Stimulated activated CD8-positive, alpha-beta memory T cell treated with anti-CD3 and anti-CD28 coated beads, Interleukin-15, amount 100 ng/mL, for 4 hours (primary cell): ENCODE measurements around the gene WDR74.

Experiments
- DNase-seq, 2 donors: peaks; one replicate each; pipeline ENCODE4 v3.0.0-alpha.2; 2020; ENCODE audit warnings: low read depth in 2 of 2

The WDR74 gene

DNA sequence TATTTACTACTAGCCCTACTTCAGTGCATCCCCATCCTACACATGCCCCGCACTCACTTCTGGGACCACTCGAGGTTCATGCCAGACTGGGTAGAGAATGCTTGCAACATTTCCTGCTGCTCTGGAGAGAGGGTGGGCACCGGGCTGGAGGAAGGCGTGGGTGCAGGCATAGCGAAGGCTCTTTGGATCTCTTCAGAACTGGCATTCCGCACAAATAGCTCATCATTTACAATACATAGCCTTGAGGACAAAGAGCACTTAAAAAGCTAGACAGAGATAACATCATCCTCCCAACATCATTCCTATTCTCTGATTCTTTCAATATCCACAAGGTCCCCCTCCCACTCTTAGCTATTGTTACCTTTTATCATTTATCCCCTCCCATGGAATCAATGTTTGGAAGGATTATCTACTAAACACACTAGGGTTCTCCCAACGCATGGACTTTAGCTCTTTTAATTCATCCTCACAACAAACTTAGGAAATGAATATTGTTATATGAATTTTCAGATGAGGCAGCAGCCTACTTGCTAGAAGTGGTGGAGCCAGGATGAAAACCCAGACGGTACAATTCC lies 45.1 kb downstream of the WDR74 start:
- DNase-seq, result no peak

DNA sequence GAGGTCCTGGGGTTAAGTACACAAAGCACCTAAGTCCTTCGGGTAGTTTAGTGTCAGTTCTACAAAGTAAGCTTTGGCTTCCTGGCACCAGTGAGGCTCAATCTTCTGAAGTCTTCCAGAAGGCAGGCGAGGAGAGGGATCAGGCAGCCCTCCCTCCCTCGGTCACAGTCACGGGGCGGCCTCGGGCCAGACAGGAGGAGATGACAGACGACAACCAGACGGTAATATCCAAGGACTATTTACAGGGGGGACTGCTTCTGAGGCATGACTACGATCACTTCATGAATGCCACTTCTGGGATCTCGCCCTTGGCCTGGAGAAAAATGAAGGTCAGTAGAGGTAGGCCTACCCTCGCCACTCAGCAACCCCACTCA lies 47.2 kb downstream of the WDR74 start:
- DNase-seq, result no peak

DNA sequence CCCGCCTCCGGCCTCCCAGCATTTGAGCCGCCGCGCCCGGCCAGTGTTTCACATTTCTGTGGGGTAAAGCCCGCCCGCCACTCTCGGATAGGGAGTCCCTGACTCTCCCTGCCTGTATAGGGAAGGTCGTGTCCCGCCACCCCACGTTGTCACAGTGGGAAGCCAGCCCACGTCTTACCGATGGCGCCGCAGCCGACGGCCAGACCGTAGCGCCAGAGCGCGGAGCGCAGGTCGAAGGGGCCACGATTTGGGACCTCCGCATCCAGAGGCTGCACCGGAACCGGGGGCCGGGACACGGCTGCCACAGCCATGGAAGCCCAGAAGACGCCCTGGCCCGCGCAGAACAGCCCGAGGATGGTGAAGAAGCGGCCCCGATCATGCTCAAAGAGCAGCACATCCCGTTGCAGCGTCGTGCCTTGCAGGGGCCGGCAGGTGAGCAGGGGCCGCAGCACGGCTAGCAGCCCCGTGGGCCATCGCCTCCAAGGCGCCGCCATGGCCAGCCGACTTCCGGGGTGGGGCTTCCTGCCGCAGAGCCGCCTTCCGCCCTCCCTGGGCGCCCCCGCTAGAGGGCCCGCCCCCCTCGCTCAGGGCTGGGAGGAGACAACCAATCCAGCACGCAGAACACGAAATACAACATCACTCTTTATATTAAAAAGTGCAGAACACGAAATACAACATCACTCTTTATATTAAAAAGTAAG lies 47.7 kb downstream of the WDR74 start, which contains the start of gene TMEM223:
TMEM223 (minus strand) TSS at position 506 of the 701 bp plus-strand sequence; CDS start at position 494, 12 bp downstream.
- peak; percentile 76 to 80 for DNase-seq

DNA sequence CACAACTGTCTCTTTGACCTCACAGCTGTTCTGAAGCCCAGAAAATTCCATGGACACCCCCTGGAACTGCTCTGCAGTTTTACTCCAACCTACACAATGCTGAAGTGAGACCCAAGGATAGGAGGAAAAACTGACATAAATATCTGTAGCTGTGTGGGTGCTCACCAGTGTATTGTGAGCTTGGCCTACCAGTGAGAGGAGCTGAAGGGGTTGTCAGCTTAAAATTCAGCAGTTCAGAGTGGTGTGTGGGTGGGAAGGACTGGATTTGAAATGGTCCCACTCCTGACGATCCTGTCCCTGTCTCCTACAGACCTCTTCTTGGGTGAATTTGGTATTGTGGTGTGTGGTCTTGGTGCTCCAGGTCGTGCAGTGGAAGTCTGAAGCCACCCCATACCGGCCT lies 49.8 kb downstream of the WDR74 start:
- DNase-seq, result no peak

DNA sequence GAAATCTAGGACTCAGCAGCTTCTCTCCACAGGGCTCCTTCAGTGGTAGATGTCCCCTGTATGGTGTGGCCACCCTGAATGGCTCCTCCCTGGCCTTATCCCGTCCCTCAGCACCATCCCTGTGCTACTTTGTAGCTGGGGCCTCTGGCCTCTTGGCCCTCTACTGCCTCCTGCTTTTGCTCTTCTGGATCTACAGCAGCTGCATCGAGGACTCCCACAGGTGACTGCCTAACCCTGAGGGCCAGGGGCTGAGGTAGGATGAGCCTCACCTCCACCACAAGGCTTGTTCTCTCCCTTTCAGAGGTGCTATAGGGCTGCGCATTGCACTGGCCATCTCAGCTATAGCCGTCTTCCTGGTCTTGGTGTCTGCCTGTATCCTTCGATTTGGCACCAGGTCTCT lies 50.4 kb downstream of the WDR74 start:
- DNase-seq, result no peak

DNA sequence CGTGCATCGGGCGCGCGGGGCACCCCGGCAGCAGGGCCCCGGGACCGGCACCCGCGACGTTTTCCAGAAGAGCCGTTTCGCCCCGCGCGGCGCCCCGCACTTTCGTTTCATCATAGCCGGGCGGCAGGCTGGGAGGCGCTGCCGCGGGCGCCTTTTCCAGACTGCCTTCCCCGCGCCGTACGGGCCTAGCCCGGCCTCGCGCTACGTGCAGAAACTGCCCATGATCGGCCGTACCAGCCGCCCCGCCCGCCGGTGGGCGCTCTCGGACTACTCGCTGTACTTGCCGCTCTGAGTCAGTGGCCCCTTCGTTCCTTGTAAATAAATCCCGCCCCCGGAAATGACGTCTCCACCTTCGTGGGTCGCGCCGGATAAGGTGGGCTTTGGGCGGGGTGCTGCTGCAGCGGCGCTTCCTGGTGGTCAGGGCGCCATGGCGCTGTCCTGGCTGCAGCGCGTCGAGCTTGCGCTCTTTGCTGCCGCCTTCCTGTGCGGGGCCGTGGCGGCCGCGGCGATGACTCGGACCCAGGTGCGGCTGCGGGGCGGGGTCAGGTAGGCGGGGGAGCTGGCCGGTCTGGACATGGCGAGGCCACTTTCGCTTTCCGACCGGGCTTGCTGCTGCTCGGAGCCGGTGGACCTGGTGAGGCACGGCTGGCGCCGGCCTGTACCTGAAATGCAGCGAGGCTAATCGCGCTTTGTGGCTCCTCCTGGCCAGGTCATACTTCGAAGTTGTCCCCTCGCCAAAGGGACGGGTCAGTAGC lies 52.2 kb downstream of the WDR74 start, which contains the start of gene TMEM179B:
TMEM179B (plus strand) TSS at position 398 of the 755 bp plus-strand sequence; CDS start at position 428, 30 bp downstream.
- DNase-seq, result peak; percentile 91 to 98

DNA sequence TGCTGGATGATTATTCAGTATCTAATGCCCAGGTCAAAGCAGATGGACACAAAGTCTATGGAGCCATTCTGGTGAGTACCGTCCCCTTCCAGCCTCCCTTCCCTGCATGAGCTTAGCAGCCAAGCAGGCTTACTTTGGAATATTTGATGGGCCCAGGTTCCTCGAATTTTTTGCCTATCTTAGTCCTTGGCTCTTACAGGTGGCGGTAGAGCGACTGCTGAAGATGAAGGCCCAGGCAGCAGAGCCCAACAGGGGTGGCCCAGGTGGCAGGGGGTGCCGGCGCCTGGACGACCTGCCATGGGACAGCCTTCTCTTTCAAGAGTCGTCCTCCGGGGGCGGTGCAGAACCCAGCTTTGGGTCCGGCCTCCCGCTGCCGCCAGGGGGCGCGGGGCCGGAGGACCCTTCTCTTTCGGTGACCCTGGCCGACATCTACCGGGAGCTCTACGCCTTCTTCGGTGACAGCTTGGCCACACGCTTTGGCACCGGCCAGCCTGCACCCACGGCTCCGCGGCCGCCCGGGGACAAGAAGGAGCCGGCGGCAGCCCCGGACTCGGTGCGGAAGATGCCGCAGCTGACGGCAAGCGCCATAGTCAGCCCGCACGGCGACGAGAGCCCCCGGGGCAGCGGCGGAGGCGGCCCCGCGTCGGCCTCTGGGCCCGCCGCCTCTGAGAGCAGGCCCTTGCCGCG lies 52.9 kb downstream of the WDR74 start:
- peak; percentile 68 to 70 for DNase-seq
